ENCODE results near the gene NKX2-4. TPM values are rescaled to one million over a fixed set of nuclear protein-coding genes. Genes with fewer than 3 reads are reported as not detected.

The NKX2-4 gene
- total and polyA plus RNA-seq, 9 of the 15 experiments (the other 6 are each of a cell fraction or from before 2014, with no cell fraction given) = not detected

DNA sequence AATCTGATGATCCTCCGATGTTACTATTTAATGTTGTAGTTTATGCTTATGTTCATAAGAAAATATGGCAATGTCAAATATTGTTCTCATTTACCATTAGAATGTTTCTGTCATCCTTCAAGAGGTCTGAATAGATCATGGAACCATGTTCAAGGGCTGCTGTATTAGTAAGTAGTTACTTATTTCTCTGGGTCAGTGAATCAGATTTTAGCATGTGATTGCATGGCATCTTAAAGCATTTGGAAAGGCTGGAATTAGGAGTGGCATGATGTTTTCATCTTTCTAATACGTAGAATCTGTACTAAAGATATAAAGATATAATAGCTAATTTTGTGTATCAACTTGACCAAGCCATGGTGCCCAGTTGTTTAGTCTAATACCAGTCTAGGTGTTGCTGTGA lies 40.5 kb upstream of the NKX2-4 start:
- no peaks in the 10 kb centered on the region for H3K9me3 ChIP-seq (replicated peaks; ENCODE audit: control insufficient read depth, insufficient read depth, low read depth, low read length)
- no peaks in the 10 kb centered on the region for H3K4me1 ChIP-seq (replicated peaks in 1 of 2; ENCODE audit: control insufficient read depth in 2 of 2, insufficient read depth in 2 of 2, low read length in 2 of 2)
- no peak overlapping the region for H3K9ac ChIP-seq (ENCODE audit: insufficient read depth in 1 of 2, low read depth in 2 of 2, low read length in 2 of 2)
- H3K4me2 ChIP-seq (ENCODE audit: insufficient read depth, low read length) = no peak overlapping the region
- H3K27ac ChIP-seq (ENCODE audit: extremely low read depth, low read depth, low read length) = no peak overlapping the region
- no peak overlapping the region for H3K4me3 ChIP-seq
- no peaks in the 10 kb centered on the region; a peak in 1 of 5 replicates for H3K27me3 ChIP-seq (ENCODE audit: control insufficient read depth in 2 of 2, insufficient read depth in 2 of 2, low read length in 2 of 2)
- no TSS peak for BruUV-seq (replicated peaks)
- ATAC-seq (no peak), FAIRE-seq (no peak), DNase-seq (ENCODE audit: extremely low read depth in 1 of 4, low spot score in 3 of 4) (no peak)
- no peaks in the 10 kb centered on the region for H3K36me3 ChIP-seq (ENCODE audit: control insufficient read depth, insufficient read depth, low read length)
- H3K79me2 ChIP-seq (ENCODE audit: control insufficient read depth, insufficient read depth, low read length) = no peaks in the 10 kb centered on the region
- H4K20me1 ChIP-seq (replicated peaks; ENCODE audit: control insufficient read depth, insufficient read depth, low read length) = no peaks in the 10 kb centered on the region
- ChIA-PET CTCF (ENCODE audit: low intra/inter-chr PET ratio) (no interaction called here), POLR2A (interaction anchor here (0.9 kb wide), 1 partner anchor 47 kb away, joined by 3 read pairs; no protein-coding TSS in a partner anchor)
- no peak overlapping the region for H2AFZ ChIP-seq (ENCODE audit: low read depth, low read length)
- in situ Hi-C loops (cut with MboI) = no loop called here
- 0% methylated on average over 2 of the region's 2 CpGs for WGBS (ENCODE audit: insufficient coverage, low coverage, missing lambda C conversion rate)
- no peaks in the 10 kb centered on the region for H3K9me1 ChIP-seq (ENCODE audit: control insufficient read depth, insufficient read depth, low read length)
- TF ChIP-seq MEIS2 (IDR thresholded peaks at IDR 0.05; ENCODE audit: partially characterized antibody) (no peak), PHB2 (IDR thresholded peaks at IDR 0.05; ENCODE audit: low read depth) (no peak), ZNF253 (CRISPR knock-in tag; conservative IDR thresholded peaks at IDR 0.05) (no peak)
- intact Hi-C loops (cut with micrococcal nuclease) = no loop called here

DNA sequence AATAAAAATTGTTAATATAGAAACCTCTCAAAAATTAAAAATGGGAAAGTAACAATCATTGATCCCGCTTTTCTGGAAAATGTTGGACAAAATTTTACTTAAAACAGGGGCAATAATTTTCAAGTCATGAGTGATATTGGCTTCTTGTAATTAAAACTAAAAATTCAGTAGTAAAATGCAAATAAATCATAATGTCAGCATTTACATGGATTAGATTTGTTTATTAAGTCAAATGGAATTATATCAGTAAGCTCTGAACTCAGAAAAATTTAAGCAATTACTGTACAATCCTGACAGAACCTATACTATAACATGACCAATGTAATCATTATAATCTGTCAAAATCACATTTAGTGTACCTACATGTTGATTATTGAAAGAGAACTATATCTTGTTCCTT lies 39.9 kb upstream of the NKX2-4 start:
- Histone ChIP-seq H4K20me1 (replicated peaks; ENCODE audit: control insufficient read depth, insufficient read depth, low read length) (no peaks in the 10 kb centered on the region), H3K4me3 (no peak overlapping the region), H3K79me2 (ENCODE audit: control insufficient read depth, insufficient read depth, low read length) (no peaks in the 10 kb centered on the region), H3K36me3 (ENCODE audit: control insufficient read depth, insufficient read depth, low read length) (no peaks in the 10 kb centered on the region), H3K4me1 (replicated peaks in 1 of 2; ENCODE audit: control insufficient read depth in 2 of 2, insufficient read depth in 2 of 2, low read length in 2 of 2) (no peaks in the 10 kb centered on the region), H3K9ac (ENCODE audit: insufficient read depth in 1 of 2, low read depth in 2 of 2, low read length in 2 of 2) (no peak overlapping the region), H2AFZ (ENCODE audit: low read depth, low read length) (no peak overlapping the region), H3K9me1 (ENCODE audit: control insufficient read depth, insufficient read depth, low read length) (no peaks in the 10 kb centered on the region), H3K27ac (ENCODE audit: extremely low read depth, low read depth, low read length) (no peak overlapping the region), H3K4me2 (ENCODE audit: insufficient read depth, low read length) (no peak overlapping the region), H3K27me3 (ENCODE audit: control insufficient read depth in 2 of 2, insufficient read depth in 2 of 2, low read length in 2 of 2) (no peaks in the 10 kb centered on the region; a peak in 1 of 5 replicates), H3K9me3 (replicated peaks; ENCODE audit: control insufficient read depth, insufficient read depth, low read depth, low read length) (no peaks in the 10 kb centered on the region)
- WGBS (ENCODE audit: insufficient coverage, low coverage, missing lambda C conversion rate) = 0% methylated on average over 1 of the region's 1 CpG
- ChIA-PET POLR2A (interaction anchor here (0.9 kb wide), 1 partner anchor 47 kb away, joined by 3 read pairs; no protein-coding TSS in a partner anchor), CTCF (ENCODE audit: low intra/inter-chr PET ratio) (no interaction called here)
- ATAC-seq = no peak
- TF ChIP-seq ZNF444 (CRISPR knock-in tag; IDR thresholded peaks at IDR 0.05) = no peak
- TF ChIP-seq OTX1 (CRISPR knock-in tag; IDR thresholded peaks at IDR 0.05) = no peak
- no peak for TF ChIP-seq RBM17 (IDR thresholded peaks at IDR 0.05; ENCODE audit: borderline replicate concordance, low read depth, low read length)
- TF ChIP-seq HLTF (IDR thresholded peaks at IDR 0.05) = no peak
- TF ChIP-seq FOXA1 (IDR thresholded peaks at IDR 0.05; ENCODE audit: borderline replicate concordance) = no peak
- TF ChIP-seq CBFA2T2 (conservative IDR thresholded peaks at IDR 0.05) = no peak
- no peak for TF ChIP-seq ERF (CRISPR knock-in tag; IDR thresholded peaks at IDR 0.05)
- no peak for TF ChIP-seq NCOA2 (IDR thresholded peaks at IDR 0.05; ENCODE audit: partially characterized antibody in 2 of 2)
- TF ChIP-seq, protein P1, sequence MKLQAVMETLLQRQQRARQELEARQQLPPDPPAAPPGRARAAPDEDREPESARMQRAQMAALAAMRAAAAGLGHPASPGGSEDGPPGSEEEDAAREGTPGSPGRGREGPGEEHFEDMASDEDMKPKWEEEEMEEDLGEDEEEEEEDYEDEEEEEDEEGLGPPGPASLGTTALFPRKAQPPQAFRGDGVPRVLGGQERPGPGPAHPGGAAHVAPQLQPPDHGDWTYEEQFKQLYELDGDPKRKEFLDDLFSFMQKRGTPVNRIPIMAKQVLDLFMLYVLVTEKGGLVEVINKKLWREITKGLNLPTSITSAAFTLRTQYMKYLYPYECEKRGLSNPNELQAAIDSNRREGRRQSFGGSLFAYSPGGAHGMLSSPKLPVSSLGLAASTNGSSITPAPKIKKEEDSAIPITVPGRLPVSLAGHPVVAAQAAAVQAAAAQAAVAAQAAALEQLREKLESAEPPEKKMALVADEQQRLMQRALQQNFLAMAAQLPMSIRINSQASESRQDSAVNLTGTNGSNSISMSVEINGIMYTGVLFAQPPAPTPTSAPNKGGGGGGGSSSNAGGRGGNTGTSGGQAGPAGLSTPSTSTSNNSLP (IDR thresholded peaks at IDR 0.05; ENCODE audit: borderline replicate concordance, low read depth, low read length) = no peak
- no peak for DNase-seq (ENCODE audit: extremely low read depth in 1 of 4, low spot score in 3 of 4)
- in situ Hi-C loops (cut with MboI) (no loop called here), intact Hi-C loops (cut with micrococcal nuclease) (no loop called here)
- BruUV-seq (replicated peaks) = no TSS peak
- no peak for FAIRE-seq
